GM19351 (cell line): ENCODE results near the gene ZIK1.

ENCODE experiments used
- ATAC-seq: cut with Tn5 transposase; IDR thresholded peaks from one replicate; pipeline ENCODE4 v1.9.1; 2021; ENCODE audit warnings: mild to moderate bottlenecking, moderate library complexity; ENCODE audit not compliant: unreplicated experiment

The ZIK1 gene

DNA sequence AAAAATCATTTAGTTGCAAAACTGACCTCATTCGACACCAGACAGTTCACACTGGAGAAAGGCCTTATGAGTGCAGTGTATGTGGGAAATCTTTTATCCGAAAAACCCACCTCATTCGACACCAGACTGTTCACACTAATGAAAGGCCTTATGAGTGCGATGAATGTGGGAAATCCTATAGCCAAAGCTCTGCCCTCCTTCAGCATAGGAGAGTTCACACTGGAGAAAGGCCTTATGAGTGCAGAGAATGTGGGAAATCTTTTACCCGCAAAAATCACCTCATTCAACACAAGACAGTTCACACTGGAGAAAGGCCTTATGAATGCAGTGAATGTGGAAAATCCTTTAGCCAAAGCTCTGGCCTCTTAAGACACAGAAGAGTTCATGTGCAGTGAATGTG, 23.0 kb downstream of the ZIK1 start:
- ATAC-seq, result no peak

DNA sequence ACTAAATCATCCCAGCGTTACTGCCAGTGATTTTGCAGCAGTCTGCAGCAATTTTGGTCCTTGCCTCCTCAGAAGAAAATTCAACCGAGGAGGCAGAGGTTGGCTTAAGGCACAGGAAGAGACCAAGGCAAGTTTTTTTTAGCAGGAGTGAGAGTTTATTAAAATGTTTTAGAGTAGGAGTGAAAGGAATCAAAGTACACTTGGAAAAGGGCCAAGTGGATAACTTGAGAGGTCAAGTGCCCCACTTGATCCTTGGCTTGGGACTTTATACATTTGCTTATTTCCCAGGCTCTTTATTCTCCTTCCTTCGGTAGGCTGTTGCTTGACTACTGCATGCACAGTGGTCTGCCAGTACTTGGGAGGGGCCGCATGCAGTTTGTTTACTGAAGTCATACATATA, 27.2 kb downstream of the ZIK1 start:
- ATAC-seq, result no peak

DNA sequence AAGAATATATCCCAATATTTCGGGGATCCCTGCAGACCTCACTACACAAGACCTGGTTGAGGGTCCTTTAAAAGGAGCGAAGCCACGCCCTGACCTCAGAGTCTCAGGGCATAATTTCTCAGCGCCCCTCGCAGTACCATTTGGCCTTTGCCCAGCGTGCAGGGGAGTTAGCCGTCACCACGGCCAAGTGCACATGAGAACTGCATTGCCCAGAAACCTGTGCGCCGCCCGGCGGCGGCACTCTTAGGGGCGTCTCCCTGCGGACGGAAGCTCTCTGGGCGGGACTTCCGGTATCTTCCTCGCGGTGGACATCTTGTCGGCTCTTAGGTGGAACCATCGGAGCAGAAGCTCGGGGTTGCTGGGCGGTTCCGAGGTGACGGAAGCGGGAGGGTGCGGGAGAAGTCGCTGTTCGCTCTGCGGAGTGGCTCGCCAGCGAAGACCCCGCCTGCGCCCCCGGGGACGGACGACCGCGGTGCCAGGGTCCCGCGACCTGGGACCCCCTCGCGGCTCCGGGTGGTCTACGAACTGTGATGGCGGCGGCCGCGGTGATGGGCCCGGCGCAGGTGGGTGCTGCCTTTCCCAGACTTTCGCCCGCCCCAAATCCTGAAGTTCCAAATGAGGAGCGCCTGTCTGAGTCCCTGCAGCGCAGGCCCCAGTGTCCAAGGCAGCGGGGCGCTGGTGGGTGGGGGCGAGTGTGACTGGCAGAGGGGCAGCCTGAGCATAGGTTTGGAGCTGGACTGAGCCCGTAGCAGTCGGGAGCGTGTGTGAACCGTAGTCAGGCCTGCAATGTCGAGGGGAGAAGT, 30.2 kb downstream of the ZIK1 start, which contains the start of gene ZNF134:
ZNF134 (plus strand) TSS at position 302 of the 803 bp plus-strand sequence. CDS start 5,227 bp downstream, outside the sequence.
- peak; percentile 97 for ATAC-seq

DNA sequence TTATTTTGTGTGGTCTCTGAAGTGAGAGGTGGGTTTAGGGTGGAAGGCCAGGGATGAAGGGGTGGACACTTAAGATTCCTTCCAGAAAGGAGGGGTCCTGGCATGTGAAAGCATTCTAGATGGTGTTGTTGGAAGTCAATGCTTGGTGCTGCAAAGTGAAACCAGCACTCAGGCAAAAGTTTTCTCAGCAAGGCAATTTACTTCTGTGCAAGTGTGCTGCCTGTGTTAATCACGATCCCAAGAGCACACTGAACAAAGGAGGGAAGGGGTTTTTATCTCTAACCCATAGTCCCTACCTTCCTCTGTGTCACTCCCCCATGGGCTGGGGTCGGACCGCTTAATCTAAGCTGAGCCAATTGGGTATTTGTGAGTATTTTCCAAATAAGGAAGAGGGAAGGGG, 31.4 kb downstream of the ZIK1 start:
- no peak for ATAC-seq

DNA sequence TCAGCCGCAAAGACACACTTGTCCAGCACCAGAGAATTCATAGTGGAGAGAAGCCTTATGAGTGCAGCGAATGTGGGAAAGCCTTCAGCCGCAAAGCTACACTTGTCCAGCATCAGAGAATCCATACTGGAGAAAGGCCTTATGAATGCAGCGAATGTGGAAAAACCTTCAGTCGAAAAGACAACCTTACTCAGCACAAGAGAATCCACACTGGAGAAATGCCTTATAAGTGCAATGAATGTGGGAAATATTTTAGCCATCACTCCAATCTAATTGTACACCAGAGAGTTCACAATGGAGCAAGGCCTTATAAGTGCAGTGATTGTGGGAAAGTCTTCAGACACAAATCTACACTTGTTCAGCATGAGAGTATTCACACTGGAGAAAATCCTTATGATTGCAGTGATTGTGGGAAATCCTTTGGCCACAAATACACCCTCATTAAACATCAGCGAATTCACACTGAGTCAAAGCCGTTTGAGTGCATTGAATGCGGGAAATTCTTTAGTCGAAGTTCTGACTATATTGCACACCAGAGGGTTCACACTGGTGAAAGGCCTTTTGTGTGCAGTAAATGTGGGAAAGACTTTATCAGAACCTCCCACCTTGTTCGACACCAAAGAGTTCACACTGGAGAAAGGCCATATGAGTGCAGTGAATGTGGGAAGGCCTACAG, 36.9 kb downstream of the ZIK1 start:
- ATAC-seq, result no peak

DNA sequence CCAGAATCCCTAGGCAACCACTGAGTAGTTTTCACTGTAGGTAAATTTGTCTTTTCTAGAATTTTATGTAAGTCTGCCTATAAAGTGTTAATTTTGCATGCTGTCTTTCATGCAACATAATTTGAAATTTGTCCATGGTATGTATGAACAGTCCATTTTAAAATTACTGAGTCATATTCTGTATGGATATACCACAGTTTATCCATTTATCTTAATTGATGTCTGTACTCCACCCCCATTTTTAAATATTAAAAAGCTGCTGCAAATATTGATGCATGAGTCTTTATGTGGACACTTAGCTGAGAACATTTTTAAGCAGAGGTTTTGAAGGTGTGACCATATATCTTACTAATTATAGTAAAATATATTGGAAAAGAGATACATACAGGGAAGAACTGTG, 39.1 kb downstream of the ZIK1 start:
- ATAC-seq, result no peak

DNA sequence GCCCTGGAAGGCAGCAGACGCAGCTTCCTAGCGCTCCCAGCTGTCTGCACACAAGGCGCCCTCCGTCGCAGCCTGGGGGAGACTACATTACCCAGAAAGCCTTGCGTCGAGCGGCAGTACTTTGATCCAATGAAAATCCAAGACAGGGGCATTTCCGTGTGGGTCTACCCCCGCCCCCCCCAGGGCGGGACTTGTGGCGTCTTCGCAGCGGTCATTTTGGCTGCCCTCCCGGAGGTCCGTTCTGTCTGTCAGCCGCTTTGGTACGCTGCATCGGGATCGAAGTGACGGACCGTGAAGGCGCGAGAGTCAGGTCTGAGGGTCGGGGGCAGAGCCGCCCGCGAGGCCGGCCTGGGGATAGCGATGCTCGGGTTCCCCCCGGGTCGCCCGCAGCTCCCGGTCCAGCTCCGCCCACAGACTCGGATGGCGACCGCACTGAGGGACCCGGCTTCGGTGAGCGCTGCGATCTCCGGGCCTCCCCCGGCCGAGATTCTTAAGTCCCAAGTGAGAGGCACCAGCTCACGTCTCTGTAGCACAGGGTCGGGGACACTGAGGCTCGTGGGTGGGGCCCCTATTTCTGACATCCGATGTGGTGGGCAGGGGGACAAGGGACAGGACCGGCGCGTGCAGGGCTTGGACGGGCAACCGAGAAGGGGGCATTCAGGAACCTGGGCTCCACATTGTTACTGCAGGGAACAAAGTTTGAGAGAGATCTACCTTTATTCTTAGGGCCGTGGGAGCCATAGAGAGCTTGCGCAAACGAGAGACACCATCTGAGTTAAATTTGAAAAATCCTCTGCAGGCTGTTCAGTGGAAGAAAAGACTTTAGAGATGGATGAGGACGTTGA, 49.3 kb downstream of the ZIK1 start, which contains the start of gene ZNF211:
ZNF211 (plus strand) TSS at position 182 of the 845 bp plus-strand sequence; CDS start at position 361, 179 bp downstream.
- ATAC-seq, result peak; percentile 97

DNA sequence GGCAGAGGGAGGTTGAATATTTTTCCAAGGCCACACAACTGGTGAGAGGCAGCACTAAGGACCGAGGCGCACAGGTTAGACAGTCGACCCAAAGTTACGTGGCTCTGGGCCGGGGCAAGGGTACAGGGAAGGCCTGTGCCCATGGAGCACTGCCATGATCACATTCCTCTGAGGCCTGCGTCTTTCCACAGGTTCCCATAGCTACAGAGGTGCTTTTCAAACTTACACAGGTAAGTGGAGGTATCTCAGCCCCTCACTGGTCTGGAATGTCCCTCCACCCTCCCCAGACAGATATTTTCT, 49.8 kb downstream of the ZIK1 start:
- no peak for ATAC-seq

DNA sequence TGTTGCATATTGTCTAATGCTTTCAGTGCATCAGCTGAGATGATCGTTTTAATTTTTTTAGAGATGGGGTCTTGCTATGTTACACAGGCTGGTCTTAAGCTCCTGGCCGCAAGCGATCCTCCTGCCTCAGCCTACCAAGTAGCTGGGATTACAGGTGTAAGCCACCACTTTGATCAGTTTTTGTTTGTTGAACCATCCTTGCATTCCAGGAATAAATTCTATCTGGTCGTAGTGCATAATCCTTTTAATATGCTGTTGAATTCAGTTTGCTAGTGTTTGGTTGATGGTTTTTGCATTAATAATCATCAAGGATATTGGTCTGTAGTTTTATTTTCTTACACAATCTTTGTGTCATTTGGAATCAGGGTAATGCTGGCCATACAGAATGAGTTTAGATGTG, 53.4 kb downstream of the ZIK1 start:
- no peak for ATAC-seq

DNA sequence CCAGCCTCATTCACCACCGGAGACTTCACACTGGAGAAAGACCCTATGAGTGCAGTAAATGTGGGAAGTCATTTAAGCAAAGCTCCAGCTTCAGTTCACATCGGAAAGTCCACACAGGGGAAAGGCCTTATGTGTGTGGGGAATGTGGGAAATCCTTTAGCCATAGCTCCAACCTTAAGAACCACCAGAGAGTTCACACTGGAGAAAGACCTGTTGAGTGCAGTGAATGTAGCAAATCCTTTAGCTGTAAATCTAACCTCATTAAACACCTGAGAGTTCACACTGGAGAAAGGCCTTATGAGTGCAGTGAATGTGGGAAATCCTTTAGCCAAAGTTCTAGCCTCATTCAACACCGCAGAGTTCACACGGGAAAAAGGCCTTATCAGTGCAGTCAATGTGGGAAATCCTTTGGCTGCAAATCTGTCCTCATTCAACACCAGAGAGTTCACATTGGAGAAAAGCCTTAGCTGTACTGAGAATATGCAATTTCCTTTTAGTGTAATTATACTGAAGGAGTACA, 57.8 kb downstream of the ZIK1 start:
- ATAC-seq, result no peak

DNA sequence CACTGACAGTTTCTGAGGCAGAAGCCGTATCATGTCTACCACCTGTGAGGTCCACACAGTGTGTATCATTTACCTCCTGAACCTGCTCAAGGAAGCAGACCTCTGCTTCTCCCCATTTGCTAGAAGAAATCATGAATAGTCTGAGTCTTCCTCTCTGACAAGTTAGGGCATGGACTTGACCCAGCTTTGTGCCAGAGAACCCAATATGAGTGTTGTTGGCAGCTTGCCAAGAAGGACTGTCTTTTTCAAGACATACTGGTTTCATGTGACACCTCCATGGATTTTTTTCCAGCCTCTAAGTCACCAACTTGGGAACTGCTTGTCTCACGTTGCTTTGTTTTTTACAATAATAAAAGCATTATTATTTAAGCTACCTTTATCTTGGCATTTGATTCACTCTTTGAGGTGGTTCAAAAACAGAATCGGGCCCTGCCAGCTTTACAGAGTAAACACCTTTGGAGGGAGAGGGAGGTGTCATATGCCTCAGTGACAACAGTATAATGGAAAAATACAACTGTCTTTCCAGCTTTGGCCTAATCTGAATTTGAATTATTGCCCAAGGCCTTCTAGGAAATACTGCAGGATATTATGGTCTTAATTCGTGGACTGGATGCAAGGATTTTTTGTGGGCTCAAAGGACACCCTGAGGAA, 58.6 kb downstream of the ZIK1 start:
- no peak for ATAC-seq
